ENCODE measurements around the gene POLR1A. TPM values are rescaled to one million over a fixed set of nuclear protein-coding genes. Genes with fewer than 3 reads are reported as not detected.

Gene POLR1A
- total and polyA plus RNA-seq, 2 of the 13 experiments (the other 11 are each of a cell fraction or from before 2014, with no cell fraction given): 7.2 to 39.9 TPM

DNA sequence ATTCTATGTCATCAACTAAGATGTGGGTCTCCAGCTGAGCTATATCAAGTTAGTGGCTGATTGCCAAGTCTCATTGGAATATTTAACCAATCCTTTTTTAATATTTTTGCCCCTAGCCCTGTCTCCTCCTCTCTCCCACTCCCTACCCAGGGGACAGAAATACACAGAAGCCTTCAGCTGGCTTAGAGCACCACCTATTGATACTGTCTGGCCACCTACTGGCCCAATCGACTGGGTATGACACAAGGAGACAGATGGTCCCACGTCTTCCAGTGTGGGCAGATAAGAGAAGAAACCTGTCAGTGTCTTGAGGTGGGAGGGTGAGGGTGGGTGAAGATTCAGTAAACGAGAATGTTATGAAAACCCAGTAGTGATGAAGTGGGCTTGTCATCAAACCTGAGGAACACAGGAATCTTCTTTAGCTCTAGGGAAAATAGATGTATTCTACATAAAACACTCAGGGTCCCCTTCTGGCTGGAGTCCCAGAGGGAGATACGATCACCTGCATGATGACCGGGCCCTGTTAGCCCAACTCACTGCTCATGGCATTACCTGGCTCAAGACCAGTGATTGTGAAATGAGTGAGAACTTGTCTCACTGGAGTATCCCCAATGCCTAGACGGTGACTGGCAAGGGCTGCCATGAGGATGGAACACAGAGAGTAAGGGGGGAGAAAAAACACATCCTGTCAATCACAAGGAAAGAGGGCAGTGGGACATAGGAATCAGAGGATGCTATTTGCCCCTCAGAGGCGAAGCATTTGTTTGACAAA is 26.7 kb downstream of the POLR1A start:
- ChIA-PET CTCF (ENCODE audit: low intra/inter-chr PET ratio, low total read pairs) (interaction anchor here (1.1 to 2.6 kb wide), 2 partner anchors 251 to 350 kb away, joined by 3 to 33 read pairs; no protein-coding TSS in a partner anchor), POLR2A (no interaction called here)
- no peak overlapping the region for H3K4me3 ChIP-seq (replicated peaks in 1 of 3; ENCODE audit: insufficient read depth in 1 of 3, low read depth in 2 of 3, low read length in 3 of 3)
- H4K20me1 ChIP-seq (ENCODE audit: insufficient read depth, low read length): peaks cover 2% of the 10 kb centered on the region; the same call in 1 of the 2 replicates
- 93% methylated on average over 7 of the region's 7 CpGs for WGBS (ENCODE audit: low lambda C conversion rate)
- in situ Hi-C loops (cut with HindIII; ENCODE audit: extremely low pct_ligation_motif_present, low pct_unique_long_range_greater_than_20kb): loop anchor here (5.0 to 10.0 kb wide), 2 partner anchors 252 to 344 kb away; no protein-coding TSS in a partner anchor
- no peak overlapping the region for H3K27ac ChIP-seq (ENCODE audit: extremely low read length, insufficient read depth, low read length)
- peaks cover 46 to 81% of the 10 kb centered on the region in 2 experiments for H3K36me3 ChIP-seq (replicated peaks in 1 of 2; ENCODE audit: control insufficient read depth in 1 of 2, insufficient read depth in 2 of 2, low read length in 2 of 2)
- FAIRE-seq (no peak), ATAC-seq (peak; percentile 32; the same call in 2 of the 3 replicates), DNase-seq (ENCODE audit: low spot score) (no peak)
- H2AFZ ChIP-seq (ENCODE audit: low read length): no peak overlapping the region
- no peaks in the 10 kb centered on the region for H3K79me2 ChIP-seq (ENCODE audit: insufficient read depth, low read length)
- BruUV-seq (replicated peaks): no TSS peak
- intact Hi-C loops (cut with micrococcal nuclease; ENCODE audit: unreplicated experiment): no loop called here
- TF ChIP-seq ZNF20 (CRISPR knock-in tag; IDR thresholded peaks at IDR 0.05) (no peak), CEBPB (IDR thresholded peaks at IDR 0.05; ENCODE audit: borderline replicate concordance, low read depth, low read length) (peak; percentile 28; the same call in 1 of the 2 replicates), SMC3 (IDR thresholded peaks at IDR 0.05; ENCODE audit: low read length) (peak; percentile 11; the same call in 1 of the 2 replicates), ZNF12 (CRISPR knock-in tag; IDR thresholded peaks at IDR 0.05) (no peak), STAG1 (CRISPR knock-in tag; IDR thresholded peaks at IDR 0.05) (peak; percentile 69), ZNF652 (CRISPR knock-in tag; IDR thresholded peaks at IDR 0.05; ENCODE audit: borderline replicate concordance, low read depth) (no peak), CTCF (CRISPR knock-in tag; IDR thresholded peaks at IDR 0.05) (peak; percentile 52)
- H3K27me3 ChIP-seq (ENCODE audit: control insufficient read depth in 1 of 2, insufficient read depth in 2 of 2, low read length in 2 of 2): no peaks in the 10 kb centered on the region
- H3K4me2 ChIP-seq (ENCODE audit: low read depth, low read length): no peak overlapping the region
- H3K9me3 ChIP-seq (ENCODE audit: low read length): no peaks in the 10 kb centered on the region
- H3K4me1 ChIP-seq (ENCODE audit: insufficient read depth, low read length): peaks cover 7% of the 10 kb centered on the region
- H3K9ac ChIP-seq (ENCODE audit: insufficient read depth, low read depth, low read length): no peak overlapping the region
